Neural progenitor cell (in vitro differentiated cells): ENCODE results near the gene CYP27B1. TPM values are rescaled to one million over a fixed set of nuclear protein-coding genes. Genes with fewer than 3 reads are reported as not detected.

Source experiments
- DNase-seq: peaks from one replicate; pipeline ENCODE4 v3.0.0-alpha.2; 2016; ENCODE audit warnings: low spot score
- H2AFZ ChIP-seq: fragments of 200-600 bp; sonication (generic); replicated peaks from 2 replicates; pipeline ENCODE4 v1.6.1; 2016; ENCODE audit warnings: antibody characterized with exemption
- H3F3A ChIP-seq: fragments of 200-600 bp; sonication (generic); 2 replicates; pipeline ENCODE4 v1.6.1; 2016; ENCODE audit warnings: antibody characterized with exemption, low read depth
- H3K27ac ChIP-seq: fragments of 200-600 bp; sonication (generic); 2 replicates; pipeline ENCODE4 v1.5.1; 2016; ENCODE audit warnings: mild to moderate bottlenecking
- H3K27me3 ChIP-seq: fragments of 200-600 bp; sonication (generic); 2 replicates; pipeline ENCODE4 v1.6.1; 2016; ENCODE audit warnings: mild to moderate bottlenecking, moderate library complexity
- H3K36me3 ChIP-seq: fragments of 200-600 bp; sonication (generic); 2 replicates; pipeline ENCODE4 v1.5.1; 2016
- H3K4me1 ChIP-seq: fragments of 200-600 bp; sonication (generic); 2 replicates; pipeline ENCODE4 v1.6.1; 2016; ENCODE audit warnings: mixed run types
- H3K4me2 ChIP-seq: fragments of 200-600 bp; sonication (generic); 2 replicates; pipeline ENCODE4 v1.6.1; 2016
- H3K4me3 ChIP-seq: fragments of 200-600 bp; sonication (generic); 2 replicates; pipeline ENCODE4 v1.5.1; 2016
- H3K79me2 ChIP-seq: fragments of 200-600 bp; sonication (generic); 2 replicates; pipeline ENCODE4 v1.6.1; 2016; ENCODE audit warnings: low read depth
- H3K9ac ChIP-seq: fragments of 200-600 bp; sonication (generic); 2 replicates; pipeline ENCODE4 v1.6.1; 2016
- H3K9me3 ChIP-seq: fragments of 200-600 bp; sonication (generic); 2 replicates; pipeline ENCODE4 v1.5.1; 2016; ENCODE audit warnings: low read depth
- H4K20me1 ChIP-seq: fragments of 200-600 bp; sonication (generic); 2 replicates; pipeline ENCODE4 v1.6.1; 2016; ENCODE audit warnings: low read depth
- H3K27ac Mint-ChIP-seq: 3 replicates; pipeline ENCODE4 v1.8.0; 2021; ENCODE audit warnings: mixed read lengths
- H3K27me3 Mint-ChIP-seq: 2 replicates; pipeline ENCODE4 v1.8.0; 2022; ENCODE audit warnings: low read depth, mild to moderate bottlenecking, inconsistent platforms, moderate library complexity, mixed read lengths; ENCODE audit not compliant: insufficient read depth
- H3K36me3 Mint-ChIP-seq: 3 replicates; pipeline ENCODE4 v1.8.0; 2021; ENCODE audit warnings: mixed read lengths
- H3K4me1 Mint-ChIP-seq: 3 replicates; pipeline ENCODE4 v1.8.0; 2021; ENCODE audit warnings: mixed read lengths
- H3K4me3 Mint-ChIP-seq: 3 replicates; pipeline ENCODE4 v1.8.0; 2021; ENCODE audit warnings: mild to moderate bottlenecking, moderate library complexity, mixed read lengths
- H3K9me3 Mint-ChIP-seq: 3 replicates; pipeline ENCODE4 v1.8.0; 2020; ENCODE audit warnings: mixed read lengths
- CTCF ChIP-seq: fragments of 200-600 bp; sonication (generic); IDR thresholded peaks from 2 replicates; pipeline ENCODE4 v1.5.1; 2017; ENCODE audit warnings: antibody characterized with exemption, mild to moderate bottlenecking
- EZH2 ChIP-seq: fragments of 200-600 bp; sonication (generic); IDR thresholded peaks from 2 replicates; pipeline ENCODE4 v1.6.1; 2017; ENCODE audit warnings: antibody characterized with exemption, mild to moderate bottlenecking, moderate library complexity
- EZH2phosphoT487 ChIP-seq: fragments of 200-600 bp; sonication (generic); IDR thresholded peaks from 2 replicates; pipeline ENCODE4 v1.6.1; 2017; ENCODE audit warnings: antibody characterized with exemption
- total RNA-seq: library from RNA; depleted of rRNA; stranded (reverse); fragments of >200 nt; gene quantifications from 2 replicates; pipeline ENCODE4 v1.2.3, GENCODE V29; 2015; ENCODE audit warnings: low replicate concordance

CYP27B1 gene
- total RNA-seq, 1 donor from 2014 or later, result 0.17 TPM

- Histone ChIP-seq H4K20me1 (no peaks in the 10 kb centered on the region), H3K4me3 (no peak overlapping the region), H3K27me3 (no peaks in the 10 kb centered on the region), H3K4me1 (no peaks in the 10 kb centered on the region), H3K4me2 (no peak overlapping the region), H3F3A (peaks cover 4% of the 10 kb centered on the region), H3K27ac (no peak overlapping the region), H3K36me3 (no peaks in the 10 kb centered on the region), H2AFZ (no peak overlapping the region), H3K79me2 (no peaks in the 10 kb centered on the region), H3K9me3 (no peaks in the 10 kb centered on the region), H3K9ac (no peak overlapping the region)
- no peak for DNase-seq
- Mint-ChIP-seq H3K36me3 (peaks cover 4% of the 10 kb centered on the region), H3K4me1 (no peaks in the 10 kb centered on the region), H3K27me3 (peaks cover 4% of the 10 kb centered on the region), H3K4me3 (no peak overlapping the region), H3K9me3 (no peaks in the 10 kb centered on the region), H3K27ac (no peak overlapping the region)
- TF ChIP-seq EZH2phosphoT487, result no peak
- no peak for TF ChIP-seq CTCF
- no peak for TF ChIP-seq EZH2
These were observed 35.7 kb upstream of the CYP27B1 start for GRCh38 chr12:57802607-57803006.

- no peak overlapping the region for H3K4me3 Mint-ChIP-seq
- no peaks in the 10 kb centered on the region for H3K27me3 Mint-ChIP-seq
- Histone ChIP-seq H3K27me3 (no peaks in the 10 kb centered on the region), H4K20me1 (no peaks in the 10 kb centered on the region), H3K9me3 (no peaks in the 10 kb centered on the region), H3K4me2 (no peak overlapping the region), H2AFZ (no peak overlapping the region), H3K79me2 (no peaks in the 10 kb centered on the region), H3K36me3 (peaks cover under 1% of the 10 kb centered on the region), H3K4me3 (no peak overlapping the region), H3K27ac (no peak overlapping the region), H3F3A (peaks cover 7% of the 10 kb centered on the region), H3K4me1 (no peaks in the 10 kb centered on the region), H3K9ac (no peak overlapping the region)
- no peak for DNase-seq
- H3K4me1 Mint-ChIP-seq, result no peaks in the 10 kb centered on the region
- TF ChIP-seq EZH2 (no peak), CTCF (no peak), EZH2phosphoT487 (no peak)
- no peak overlapping the region for H3K27ac Mint-ChIP-seq
- H3K36me3 Mint-ChIP-seq, result peaks cover 6% of the 10 kb centered on the region
- no peaks in the 10 kb centered on the region for H3K9me3 Mint-ChIP-seq
These were observed 34.1 kb upstream of the CYP27B1 start for GRCh38 chr12:57800965-57801364.

- H3K27ac Mint-ChIP-seq, result no peak overlapping the region
- Histone ChIP-seq H3K27ac (no peak overlapping the region), H3K9me3 (no peaks in the 10 kb centered on the region), H3F3A (peaks cover 7% of the 10 kb centered on the region), H2AFZ (no peak overlapping the region), H3K27me3 (no peaks in the 10 kb centered on the region), H3K4me1 (no peaks in the 10 kb centered on the region), H3K36me3 (peaks cover 8% of the 10 kb centered on the region), H3K4me3 (no peak overlapping the region), H3K79me2 (no peaks in the 10 kb centered on the region), H4K20me1 (no peaks in the 10 kb centered on the region), H3K4me2 (no peak overlapping the region), H3K9ac (no peak overlapping the region)
- no peaks in the 10 kb centered on the region for H3K9me3 Mint-ChIP-seq
- no peak for TF ChIP-seq EZH2
- no peak overlapping the region for H3K4me3 Mint-ChIP-seq
- H3K36me3 Mint-ChIP-seq, result peaks cover 9% of the 10 kb centered on the region
- no peaks in the 10 kb centered on the region for H3K4me1 Mint-ChIP-seq
- H3K27me3 Mint-ChIP-seq, result no peaks in the 10 kb centered on the region
- DNase-seq, result no peak
These were observed 31.1 kb upstream of the CYP27B1 start for GRCh38 chr12:57797933-57798332.

GRCh38 chr12:57796996-57797395 is 30.1 kb upstream of the CYP27B1 start:
- H3K4me1 Mint-ChIP-seq, result no peaks in the 10 kb centered on the region
- no peaks in the 10 kb centered on the region for H3K27me3 ChIP-seq
- no peak overlapping the region for H3K27ac Mint-ChIP-seq
- peaks cover 10% of the 10 kb centered on the region for H3K36me3 Mint-ChIP-seq
- TF ChIP-seq EZH2phosphoT487 (no peak), CTCF (no peak), EZH2 (no peak)
- H3K4me2 ChIP-seq, result no peak overlapping the region
- H4K20me1 ChIP-seq, result no peaks in the 10 kb centered on the region
- peaks cover 10% of the 10 kb centered on the region for H3K36me3 ChIP-seq
- H3K9ac ChIP-seq, result no peak overlapping the region
- no peaks in the 10 kb centered on the region for H3K4me1 ChIP-seq
- no peaks in the 10 kb centered on the region for H3K27me3 Mint-ChIP-seq
- peaks cover 7% of the 10 kb centered on the region for H3F3A ChIP-seq
- no peaks in the 10 kb centered on the region for H3K9me3 Mint-ChIP-seq
- H3K79me2 ChIP-seq, result no peaks in the 10 kb centered on the region
- H3K9me3 ChIP-seq, result no peaks in the 10 kb centered on the region
- H3K4me3 Mint-ChIP-seq, result no peak overlapping the region
- H2AFZ ChIP-seq, result no peak overlapping the region
- no peak for DNase-seq
- H3K4me3 ChIP-seq, result no peak overlapping the region
- no peak overlapping the region for H3K27ac ChIP-seq
